Natural killer cell (primary cell): ENCODE data around the gene GPR152. TPM values are rescaled to one million over a fixed set of nuclear protein-coding genes. Genes with fewer than 3 reads are reported as not detected.
A peak's percentile ranks its signal among the peaks of the same experiment; 100 is the strongest.

ENCODE experiments used
- ATAC-seq, 3 donors: fragments of 150-1000 bp in 2 of 3; fragments of 200-7000 bp in 1 of 3; cut with Tn5 transposase; 1 replicate in 1 of 3; 2 replicates in 2 of 3; pipeline ENCODE4 v1.10.0; 2021; ENCODE audit warnings: mild to moderate bottlenecking in 2 of 3, moderate library complexity in 2 of 3
- DNase-seq, 2 donors: peaks; one replicate each; pipeline versions ENCODE4 v3.0.0 to v3.0.0-alpha.2; 2013 to 2021; ENCODE audit warnings: mixed read lengths in 1 of 2
- H3K27ac ChIP-seq: one replicate; pipeline ENCODE4 v1.5.1; 2013; ENCODE audit warnings: mild to moderate bottlenecking, low read length
- H3K27me3 ChIP-seq: one replicate; pipeline ENCODE4 v1.6.1; 2013; ENCODE audit warnings: low read length; ENCODE audit not compliant: control insufficient read depth, insufficient read depth
- H3K36me3 ChIP-seq: one replicate; pipeline ENCODE4 v1.6.1; 2013; ENCODE audit warnings: low read length; ENCODE audit not compliant: control insufficient read depth, insufficient read depth
- H3K4me1 ChIP-seq: one replicate; pipeline ENCODE4 v1.6.1; 2013; ENCODE audit warnings: low read length; ENCODE audit not compliant: control insufficient read depth, insufficient read depth
- H3K4me3 ChIP-seq: one replicate; pipeline ENCODE4 v1.5.1; 2013; ENCODE audit warnings: low read length
- H3K9me3 ChIP-seq: one replicate; pipeline ENCODE4 v1.6.1; 2013; ENCODE audit warnings: low read length; ENCODE audit not compliant: control insufficient read depth, insufficient read depth
- H3K27ac Mint-ChIP-seq, 2 donors: one replicate each; pipeline ENCODE4 v1.8.0; 2022; ENCODE audit warnings: mild to moderate bottlenecking in 2 of 2, mixed read lengths in 2 of 2, moderate library complexity in 1 of 2
- H3K27me3 Mint-ChIP-seq, 2 donors: one replicate each; pipeline ENCODE4 v1.8.0; 2022; ENCODE audit warnings: low read depth in 2 of 2, mixed read lengths in 2 of 2
- H3K36me3 Mint-ChIP-seq: one replicate; pipeline ENCODE4 v1.8.0; 2022; ENCODE audit warnings: mixed read lengths
- H3K4me1 Mint-ChIP-seq, 2 donors: one replicate each; pipeline ENCODE4 v1.8.0; 2022; ENCODE audit warnings: mixed read lengths in 2 of 2
- H3K4me3 Mint-ChIP-seq: one replicate; pipeline ENCODE4 v1.8.0; 2022; ENCODE audit warnings: mild to moderate bottlenecking, moderate library complexity, mixed read lengths
- H3K9me3 Mint-ChIP-seq, 2 donors: one replicate each; pipeline ENCODE4 v1.8.0; 2022; ENCODE audit warnings: mixed read lengths in 2 of 2
- WGBS: methylation state at CpG from one replicate; pipeline ENCODE4 v1.1.7; 2013; ENCODE audit warnings: missing lambda C conversion rate; ENCODE audit not compliant: insufficient coverage; 5-methylcytosine and 5-hydroxymethylcytosine counted together
- intact Hi-C: fragments of 100-400 bp; cut with micrococcal nuclease; formaldehyde crosslinking; loops from one replicate; pipeline ENCODE4 v1.14.2; 2022
- total RNA-seq, 4 donors: library from RNA; stranded (reverse); fragments of 120-200 nt in 1 of 4; gene quantifications; one replicate each; pipeline versions ENCODE4 v1.2.3 to v1.2.4, GENCODE V29; 2013 to 2022
- TF ChIP-seq, protein P1 (sequence below): fragments of 200-600 bp; IDR thresholded peaks from one replicate; pipeline ENCODE4 v1.8.0; 2022; ENCODE audit warnings: antibody characterized with exemption

The GPR152 gene
- total RNA-seq, 3 donors from 2014 or later (not counting 1 experiment from before 2014, with no cell fraction given), result 0.25 TPM; not detected in 2

DNA sequence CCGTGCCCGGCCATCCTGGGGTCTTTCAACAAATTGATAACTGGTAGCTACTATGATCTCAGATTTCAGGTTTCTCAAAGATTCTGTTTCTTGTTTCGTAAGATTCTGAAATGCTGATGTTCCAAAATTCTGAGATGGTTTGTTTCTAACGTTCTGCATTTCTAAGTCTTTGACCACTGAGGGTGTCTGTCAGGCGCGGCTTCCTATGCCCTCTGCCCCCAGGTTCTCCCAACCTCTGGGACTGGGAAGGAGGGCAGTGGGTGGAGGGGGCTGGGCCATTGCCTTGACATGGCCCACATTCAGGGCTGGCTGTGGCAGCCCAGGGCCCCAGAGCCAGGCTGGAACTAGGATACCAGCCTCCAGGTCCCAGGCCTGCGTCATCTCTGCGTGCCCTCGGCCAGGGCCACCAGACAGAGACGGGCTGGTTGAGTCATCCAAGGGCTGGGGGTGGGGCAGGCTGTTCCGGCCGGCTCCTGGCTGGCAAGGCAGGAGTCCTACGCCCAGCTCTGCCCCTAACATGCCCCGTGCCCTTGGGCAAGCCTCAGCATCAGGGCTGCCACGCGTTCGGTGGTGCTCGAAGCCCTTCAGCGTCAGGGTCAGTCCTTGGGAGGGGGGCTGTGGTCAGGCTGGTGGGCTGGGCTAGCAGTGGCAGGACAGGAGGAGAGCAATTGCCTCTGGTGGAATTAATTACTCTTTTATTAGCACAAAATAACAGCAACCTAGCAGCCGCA lies 11.3 kb upstream of the GPR152 start:
- intact Hi-C loops, result loop anchor here (5.0 kb wide), 1 partner anchor 37 kb away; the partner anchor contains the start of gene RPS6KB2
- no peaks in the 10 kb centered on the region for H3K27me3 ChIP-seq
- Mint-ChIP-seq H3K4me1 (peaks cover 12 to 42% of the 10 kb centered on the region in 2 donors), H3K27me3 (no peaks in the 10 kb centered on the region), H3K4me3 (peak overlapping the region; percentile 81), H3K9me3 (no peaks in the 10 kb centered on the region), H3K36me3 (no peaks in the 10 kb centered on the region), H3K27ac (peak overlapping the region; percentile 84 to 97)
- DNase-seq, result peak in 1 of 2 donors; percentile 25
- WGBS, result 91% methylated on average over 20 of the region's 20 CpGs
- TF ChIP-seq, protein P1, sequence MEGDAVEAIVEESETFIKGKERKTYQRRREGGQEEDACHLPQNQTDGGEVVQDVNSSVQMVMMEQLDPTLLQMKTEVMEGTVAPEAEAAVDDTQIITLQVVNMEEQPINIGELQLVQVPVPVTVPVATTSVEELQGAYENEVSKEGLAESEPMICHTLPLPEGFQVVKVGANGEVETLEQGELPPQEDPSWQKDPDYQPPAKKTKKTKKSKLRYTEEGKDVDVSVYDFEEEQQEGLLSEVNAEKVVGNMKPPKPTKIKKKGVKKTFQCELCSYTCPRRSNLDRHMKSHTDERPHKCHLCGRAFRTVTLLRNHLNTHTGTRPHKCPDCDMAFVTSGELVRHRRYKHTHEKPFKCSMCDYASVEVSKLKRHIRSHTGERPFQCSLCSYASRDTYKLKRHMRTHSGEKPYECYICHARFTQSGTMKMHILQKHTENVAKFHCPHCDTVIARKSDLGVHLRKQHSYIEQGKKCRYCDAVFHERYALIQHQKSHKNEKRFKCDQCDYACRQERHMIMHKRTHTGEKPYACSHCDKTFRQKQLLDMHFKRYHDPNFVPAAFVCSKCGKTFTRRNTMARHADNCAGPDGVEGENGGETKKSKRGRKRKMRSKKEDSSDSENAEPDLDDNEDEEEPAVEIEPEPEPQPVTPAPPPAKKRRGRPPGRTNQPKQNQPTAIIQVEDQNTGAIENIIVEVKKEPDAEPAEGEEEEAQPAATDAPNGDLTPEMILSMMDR, result no peak
- H3K9me3 ChIP-seq, result no peaks in the 10 kb centered on the region
- H3K27ac ChIP-seq, result peak overlapping the region; percentile 85
- ATAC-seq, result no peak
- peaks cover 6% of the 10 kb centered on the region for H3K36me3 ChIP-seq
- peaks cover 42% of the 10 kb centered on the region for H3K4me1 ChIP-seq
- H3K4me3 ChIP-seq, result peak overlapping the region; percentile 25

DNA sequence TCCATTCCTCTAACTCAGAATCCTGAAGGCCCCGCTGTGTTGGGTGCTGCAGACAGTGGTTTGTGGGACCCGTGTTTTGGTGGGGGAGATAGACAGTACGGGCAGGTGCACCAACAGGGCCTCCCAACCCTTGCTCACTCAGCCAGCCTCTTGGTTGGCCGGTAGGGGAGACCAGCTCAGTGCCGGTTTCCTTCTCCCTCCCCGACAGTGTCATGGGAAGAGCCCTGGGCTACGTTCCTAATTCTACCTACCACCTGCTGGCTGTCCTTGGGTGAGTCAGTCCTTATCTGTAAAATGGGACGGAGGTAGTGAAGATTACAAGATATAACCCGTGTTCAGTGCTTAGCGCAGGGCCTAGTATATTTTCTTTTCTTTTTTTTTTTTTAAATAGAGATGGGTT lies 10.7 kb upstream of the GPR152 start:
- ATAC-seq, result no peak
- H3K9me3 Mint-ChIP-seq, result no peaks in the 10 kb centered on the region
- Histone ChIP-seq H3K9me3 (no peaks in the 10 kb centered on the region), H3K4me3 (no peak overlapping the region), H3K27ac (no peak overlapping the region), H3K27me3 (no peaks in the 10 kb centered on the region), H3K36me3 (peaks cover 6% of the 10 kb centered on the region), H3K4me1 (peaks cover 41% of the 10 kb centered on the region)
- peaks cover 9 to 37% of the 10 kb centered on the region in 2 donors for H3K4me1 Mint-ChIP-seq
- WGBS, result 100% methylated on average over 7 of the region's 10 CpGs
- H3K36me3 Mint-ChIP-seq, result no peaks in the 10 kb centered on the region
- H3K27me3 Mint-ChIP-seq, result no peaks in the 10 kb centered on the region
- no peak overlapping the region for H3K4me3 Mint-ChIP-seq
- TF ChIP-seq, protein P1, result no peak
- no peak for DNase-seq
- H3K27ac Mint-ChIP-seq, result no peak overlapping the region
- intact Hi-C loops, result loop anchor here (5.0 kb wide), 1 partner anchor 36 kb away; the partner anchor contains the start of gene RPS6KB2

DNA sequence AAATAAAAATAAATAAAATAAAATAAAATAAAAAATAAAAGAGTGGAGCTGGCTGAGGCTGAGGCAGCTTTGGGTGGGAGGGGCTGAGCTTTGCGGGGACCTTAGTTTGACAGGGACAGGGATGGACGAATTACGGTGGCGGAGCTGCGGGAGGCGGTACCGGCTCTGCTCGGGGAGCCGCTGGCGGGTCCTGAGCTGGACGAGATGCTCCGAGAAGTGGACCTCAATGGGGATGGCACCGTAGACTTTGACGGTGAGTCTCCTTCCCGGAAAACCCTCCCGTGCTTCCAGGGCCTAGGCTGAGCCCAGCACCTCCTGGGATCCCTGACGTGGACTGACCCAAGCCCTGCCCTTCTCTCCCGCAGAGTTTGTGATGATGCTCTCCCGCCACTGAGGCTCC lies 5.7 kb upstream of the GPR152 start:
- Histone ChIP-seq H3K4me3 (no peak overlapping the region), H3K4me1 (peaks cover 10% of the 10 kb centered on the region), H3K36me3 (no peaks in the 10 kb centered on the region), H3K27me3 (no peaks in the 10 kb centered on the region), H3K9me3 (no peaks in the 10 kb centered on the region), H3K27ac (no peak overlapping the region)
- Mint-ChIP-seq H3K27ac (no peak overlapping the region), H3K27me3 (peaks cover 0 to 3% of the 10 kb centered on the region in 2 donors), H3K4me3 (no peak overlapping the region), H3K36me3 (no peaks in the 10 kb centered on the region), H3K4me1 (peaks cover 0 to 5% of the 10 kb centered on the region in 2 donors), H3K9me3 (no peaks in the 10 kb centered on the region)
- TF ChIP-seq, protein P1, result no peak
- no peak for DNase-seq
- ATAC-seq, result no peak
- 96% methylated on average over 19 of the region's 19 CpGs for WGBS
- intact Hi-C loops, result no loop called here
